GM12874 (cell line): ENCODE data around the gene POU5F1.
A peak's percentile ranks its signal among the peaks of the same experiment; 100 is the strongest.

Experiments used
- TF ChIP-seq, protein P1 (sequence below): IDR thresholded peaks from 2 replicates; pipeline ENCODE4 v1.5.1; 2011; ENCODE audit warnings: low read depth, mild to moderate bottlenecking, control low read depth, low read length, moderate library complexity; ENCODE audit not compliant: insufficient read depth

POU5F1 gene

DNA sequence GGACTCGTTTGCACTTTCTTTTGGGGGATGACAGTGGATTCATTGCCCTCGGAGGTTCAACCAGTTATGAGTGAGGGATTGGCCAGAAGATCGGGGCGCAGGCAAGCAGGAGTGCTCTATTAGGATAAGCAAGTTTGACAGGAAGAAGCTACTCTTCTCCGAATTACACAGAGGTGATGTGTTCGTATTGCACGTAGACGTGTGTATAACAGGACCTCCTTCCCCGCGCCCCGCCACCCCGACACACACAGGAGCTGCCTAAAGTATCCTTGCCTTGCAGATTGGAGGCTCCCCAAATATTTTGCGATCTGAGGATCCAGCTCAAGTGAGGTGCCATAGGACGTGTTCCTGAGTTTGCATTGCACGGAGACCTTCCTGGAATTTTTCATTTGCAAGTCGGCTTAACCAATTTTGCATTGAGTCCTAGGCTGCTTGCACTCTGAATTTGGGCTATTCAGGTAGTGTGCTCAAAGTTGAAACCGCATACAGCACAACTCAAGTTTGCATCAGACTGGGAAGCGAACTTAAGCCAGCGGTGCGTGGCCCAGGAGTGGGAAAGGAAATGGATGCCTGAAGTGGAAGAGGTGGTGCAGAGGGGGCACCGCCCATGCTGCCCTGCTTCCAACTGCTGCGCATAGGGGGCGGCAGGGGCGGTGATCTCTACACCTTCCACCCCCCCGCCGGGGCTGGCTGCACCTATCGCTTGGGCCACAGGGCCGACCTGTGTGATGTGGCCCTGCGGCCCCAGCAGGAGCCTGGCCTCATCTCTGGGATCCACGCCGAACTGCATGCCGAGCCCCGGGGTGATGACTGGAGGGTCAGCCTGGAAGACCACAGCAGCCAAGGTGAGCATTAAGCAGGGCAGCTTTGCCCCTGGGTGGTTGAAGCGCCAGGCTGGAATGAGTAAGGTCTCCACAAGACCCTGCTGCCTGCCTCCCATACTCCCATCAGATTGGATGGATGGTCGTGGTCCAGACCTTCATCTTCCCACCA, 11.3 kb downstream of the POU5F1 start:
- TF ChIP-seq, protein P1, sequence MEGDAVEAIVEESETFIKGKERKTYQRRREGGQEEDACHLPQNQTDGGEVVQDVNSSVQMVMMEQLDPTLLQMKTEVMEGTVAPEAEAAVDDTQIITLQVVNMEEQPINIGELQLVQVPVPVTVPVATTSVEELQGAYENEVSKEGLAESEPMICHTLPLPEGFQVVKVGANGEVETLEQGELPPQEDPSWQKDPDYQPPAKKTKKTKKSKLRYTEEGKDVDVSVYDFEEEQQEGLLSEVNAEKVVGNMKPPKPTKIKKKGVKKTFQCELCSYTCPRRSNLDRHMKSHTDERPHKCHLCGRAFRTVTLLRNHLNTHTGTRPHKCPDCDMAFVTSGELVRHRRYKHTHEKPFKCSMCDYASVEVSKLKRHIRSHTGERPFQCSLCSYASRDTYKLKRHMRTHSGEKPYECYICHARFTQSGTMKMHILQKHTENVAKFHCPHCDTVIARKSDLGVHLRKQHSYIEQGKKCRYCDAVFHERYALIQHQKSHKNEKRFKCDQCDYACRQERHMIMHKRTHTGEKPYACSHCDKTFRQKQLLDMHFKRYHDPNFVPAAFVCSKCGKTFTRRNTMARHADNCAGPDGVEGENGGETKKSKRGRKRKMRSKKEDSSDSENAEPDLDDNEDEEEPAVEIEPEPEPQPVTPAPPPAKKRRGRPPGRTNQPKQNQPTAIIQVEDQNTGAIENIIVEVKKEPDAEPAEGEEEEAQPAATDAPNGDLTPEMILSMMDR = peak; percentile 45

DNA sequence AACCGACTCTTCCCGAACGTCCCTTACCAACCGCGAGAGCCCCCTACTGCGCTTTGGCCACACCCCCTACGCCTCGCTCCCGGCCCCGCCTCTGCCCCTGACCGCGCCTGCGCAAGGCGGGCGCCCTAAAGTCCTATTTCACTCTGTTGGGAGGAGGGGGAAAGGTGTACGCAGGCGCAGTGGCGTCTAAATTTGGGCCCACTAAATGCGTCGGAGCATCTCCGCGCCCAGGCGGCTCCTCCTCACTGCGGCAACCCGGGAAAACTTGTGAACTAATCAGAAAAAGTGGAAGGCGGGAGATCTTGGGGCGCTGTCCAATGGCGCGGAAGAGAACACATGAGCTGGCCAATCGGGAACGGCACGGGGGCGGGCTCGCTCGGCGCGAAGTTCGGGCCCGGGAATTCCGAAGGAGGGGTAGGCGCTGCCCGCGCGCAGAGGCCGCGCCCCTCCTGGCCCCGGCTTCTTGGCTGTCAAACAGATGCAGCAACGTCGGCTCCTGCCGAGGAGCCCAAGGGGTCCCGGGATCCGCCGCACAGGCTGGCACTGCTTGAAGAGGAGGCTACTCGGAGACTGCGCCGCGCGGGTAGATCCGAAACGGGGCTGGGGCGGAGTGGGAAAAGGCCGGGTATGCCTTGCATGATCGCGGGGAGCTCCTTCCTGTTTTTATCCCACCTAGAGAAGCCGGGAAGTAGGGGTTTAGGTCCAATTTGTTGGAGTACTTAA, 12.2 kb downstream of the POU5F1 start, which contains the start of gene TCF19:
TSS of gene TCF19 (plus strand) at position 450 of the 723 bp plus-strand sequence. CDS start 881 bp downstream, outside the sequence.
- TF ChIP-seq, protein P1 = no peak

- TF ChIP-seq, protein P1 = no peak
Observed at GRCh38 chr6:31157513-31158139, 12.9 kb downstream of the POU5F1 start, which contains the start of gene CCHCR1. CCHCR1 (minus strand) TSS chr6:31157802; CDS start chr6:31157600, 202 bp downstream.

DNA sequence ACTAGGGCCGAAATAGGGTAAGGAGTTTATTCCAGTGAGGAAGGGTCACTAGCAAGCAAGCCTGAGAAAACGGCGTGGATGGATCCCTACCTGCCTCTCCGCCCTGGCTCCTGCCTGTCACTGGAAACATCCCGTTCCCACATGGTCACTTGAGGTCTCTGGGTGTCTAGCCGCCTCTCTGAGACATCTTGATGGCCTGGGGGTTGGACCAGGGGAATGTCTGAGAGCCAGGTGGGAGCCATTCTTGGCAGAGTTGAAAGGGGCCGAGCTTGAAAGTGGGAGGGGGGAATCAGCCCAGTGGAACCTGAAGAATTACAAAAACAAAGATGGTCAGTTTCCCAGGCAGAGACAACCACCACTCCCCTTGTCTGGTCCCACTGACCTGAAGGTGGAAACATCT, 13.8 kb downstream of the POU5F1 start:
- TF ChIP-seq, protein P1 = no peak

- TF ChIP-seq, protein P1 = no peak
Observed at GRCh38 chr6:31154436-31154835, 16.0 kb downstream of the POU5F1 start.

DNA sequence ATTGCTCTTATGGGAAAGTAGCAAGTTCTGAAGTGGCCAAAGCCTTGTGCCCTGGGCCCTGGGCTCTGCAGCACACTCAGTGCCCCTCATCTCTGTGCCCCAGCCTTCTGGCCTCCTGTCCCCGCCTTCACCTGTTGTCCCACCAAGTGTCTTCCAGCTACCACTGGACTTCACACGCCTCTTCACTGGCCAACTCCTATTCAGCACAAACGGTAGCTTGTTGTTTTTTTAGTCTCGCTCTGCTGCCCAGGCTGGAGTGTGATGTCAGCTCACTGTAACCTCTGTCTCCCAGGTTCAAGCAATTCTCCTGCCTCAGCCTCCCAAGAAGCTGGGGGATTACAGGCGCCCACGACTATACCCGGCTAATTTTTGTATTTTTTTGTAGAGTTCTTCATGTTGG, 17.7 kb downstream of the POU5F1 start:
- TF ChIP-seq, protein P1 = no peak
